ENCODE measurements around the gene RWDD3.

Gene RWDD3

DNA sequence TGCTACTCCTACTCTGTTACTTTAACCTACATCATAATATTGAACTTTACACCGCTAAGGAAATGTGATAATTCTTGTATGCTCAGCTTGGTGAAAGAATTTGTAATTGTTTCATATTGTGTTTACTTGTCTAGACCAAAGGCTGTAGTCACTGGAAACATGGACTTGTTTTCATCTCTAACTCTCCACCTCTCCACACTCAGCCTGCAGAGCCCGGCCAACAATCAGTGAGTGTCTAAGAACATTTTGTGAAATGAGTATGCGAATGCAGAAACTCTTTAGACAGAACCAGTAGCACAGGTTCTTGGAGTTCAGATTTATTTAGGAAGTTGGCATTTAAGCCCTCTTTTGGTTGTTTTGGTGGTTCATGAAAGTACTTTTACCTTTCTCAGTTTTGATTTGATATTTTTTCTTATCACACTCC, 3.2 kb upstream of the RWDD3 start:
- Histone ChIP-seq H3K4me3 (ENCODE audit: low read length) (no peak overlapping the region), H3K27me3 (ENCODE audit: insufficient read depth, low read length) (peaks cover 8% of the 10 kb centered on the region; the same call in 1 of the 2 replicates), H3K27ac (ENCODE audit: low read length) (no peak overlapping the region), H3K9me3 (ENCODE audit: insufficient read depth, low read depth, low read length) (no peaks in the 10 kb centered on the region), H3K4me1 (ENCODE audit: insufficient read depth, low read length) (peaks cover 6% of the 10 kb centered on the region; the same call in 1 of the 2 replicates), H3K9ac (ENCODE audit: low read depth, low read length) (no peak overlapping the region), H3K36me3 (ENCODE audit: insufficient read depth, low read depth, low read length) (no peaks in the 10 kb centered on the region)

- peaks cover 6% of the 10 kb centered on the region; the same call in 1 of the 2 replicates for H3K4me1 ChIP-seq (ENCODE audit: insufficient read depth, low read length)
- peaks cover 8% of the 10 kb centered on the region; the same call in 1 of the 2 replicates for H3K27me3 ChIP-seq (ENCODE audit: insufficient read depth, low read length)
- peak overlapping the region; percentile 55; the same call in 1 of the 2 replicates for H3K9ac ChIP-seq (ENCODE audit: low read depth, low read length)
- no peak overlapping the region for H3K27ac ChIP-seq (ENCODE audit: low read length)
- H3K4me3 ChIP-seq (ENCODE audit: low read length) = peak overlapping the region; percentile 79
- no peaks in the 10 kb centered on the region; the same call in 1 of the 2 replicates for H3K36me3 ChIP-seq (ENCODE audit: insufficient read depth, low read depth, low read length)
- no peaks in the 10 kb centered on the region for H3K9me3 ChIP-seq (ENCODE audit: insufficient read depth, low read depth, low read length)
Observed at GRCh38 chr1:95232646-95233318, 1.2 kb upstream of the RWDD3 start.

GRCh38 chr1:95233319-95233736, 682 bp upstream of the RWDD3 start:
- no peak overlapping the region for H3K27ac ChIP-seq (ENCODE audit: low read length)
- H3K27me3 ChIP-seq (ENCODE audit: insufficient read depth, low read length) = peaks cover 8% of the 10 kb centered on the region; the same call in 1 of the 2 replicates
- H3K9ac ChIP-seq (ENCODE audit: low read depth, low read length) = peak overlapping the region; percentile 55; the same call in 1 of the 2 replicates
- H3K4me1 ChIP-seq (ENCODE audit: insufficient read depth, low read length) = peaks cover 6% of the 10 kb centered on the region; the same call in 1 of the 2 replicates
- H3K4me3 ChIP-seq (ENCODE audit: low read length) = peak overlapping the region; percentile 79
- H3K9me3 ChIP-seq (ENCODE audit: insufficient read depth, low read depth, low read length) = no peaks in the 10 kb centered on the region
- no peaks in the 10 kb centered on the region; the same call in 1 of the 2 replicates for H3K36me3 ChIP-seq (ENCODE audit: insufficient read depth, low read depth, low read length)

GRCh38 chr1:95236784-95237575, 3.0 kb downstream of the RWDD3 start:
- Histone ChIP-seq H3K4me1 (ENCODE audit: insufficient read depth, low read length) (peaks cover 6% of the 10 kb centered on the region; the same call in 1 of the 2 replicates), H3K4me3 (ENCODE audit: low read length) (no peak overlapping the region), H3K9me3 (ENCODE audit: insufficient read depth, low read depth, low read length) (peaks cover 4% of the 10 kb centered on the region), H3K27me3 (ENCODE audit: insufficient read depth, low read length) (peaks cover 8% of the 10 kb centered on the region; the same call in 1 of the 2 replicates), H3K27ac (ENCODE audit: low read length) (no peak overlapping the region), H3K9ac (ENCODE audit: low read depth, low read length) (no peak overlapping the region), H3K36me3 (ENCODE audit: insufficient read depth, low read depth, low read length) (peaks cover 23% of the 10 kb centered on the region)

GRCh38 chr1:95237981-95238703, 4.1 kb downstream of the RWDD3 start:
- no peak overlapping the region for H3K4me3 ChIP-seq (ENCODE audit: low read length)
- peaks cover 4% of the 10 kb centered on the region for H3K9me3 ChIP-seq (ENCODE audit: insufficient read depth, low read depth, low read length)
- no peak overlapping the region; the same call in 1 of the 2 replicates for H3K9ac ChIP-seq (ENCODE audit: low read depth, low read length)
- H3K36me3 ChIP-seq (ENCODE audit: insufficient read depth, low read depth, low read length) = peaks cover 28% of the 10 kb centered on the region
- no peak overlapping the region for H3K27ac ChIP-seq (ENCODE audit: low read length)
- H3K4me1 ChIP-seq (ENCODE audit: insufficient read depth, low read length) = peaks cover under 1% of the 10 kb centered on the region; the same call in 1 of the 2 replicates
- peaks cover under 1% of the 10 kb centered on the region; the same call in 1 of the 2 replicates for H3K27me3 ChIP-seq (ENCODE audit: insufficient read depth, low read length)

DNA sequence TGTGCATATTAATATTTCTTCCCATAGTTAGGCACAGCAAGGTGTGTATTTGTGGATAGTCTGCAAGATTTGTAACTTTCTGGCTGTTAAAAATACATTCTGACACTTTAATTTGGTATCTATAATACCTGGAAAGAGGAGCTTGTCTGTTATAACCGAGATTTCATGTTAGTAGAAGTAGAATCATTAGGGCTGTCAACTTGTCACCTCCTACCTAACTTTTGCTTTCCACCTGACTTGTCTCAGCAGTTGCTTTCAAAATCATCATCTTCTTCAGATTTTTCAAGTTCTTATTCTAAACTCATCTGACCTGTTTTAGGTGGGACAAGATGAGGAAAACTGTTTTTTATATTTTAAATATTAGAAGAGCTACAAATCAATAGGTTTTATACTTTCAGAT, 11.0 kb downstream of the RWDD3 start:
- Histone ChIP-seq H3K9ac (ENCODE audit: low read depth, low read length) (no peak overlapping the region), H3K4me3 (ENCODE audit: low read length) (no peak overlapping the region), H3K9me3 (ENCODE audit: insufficient read depth, low read depth, low read length) (peaks cover 4% of the 10 kb centered on the region), H3K4me1 (ENCODE audit: insufficient read depth, low read length) (peaks cover 15% of the 10 kb centered on the region), H3K27ac (ENCODE audit: low read length) (no peak overlapping the region), H3K27me3 (ENCODE audit: insufficient read depth, low read length) (no peaks in the 10 kb centered on the region), H3K36me3 (ENCODE audit: insufficient read depth, low read depth, low read length) (peaks cover 27% of the 10 kb centered on the region)

DNA sequence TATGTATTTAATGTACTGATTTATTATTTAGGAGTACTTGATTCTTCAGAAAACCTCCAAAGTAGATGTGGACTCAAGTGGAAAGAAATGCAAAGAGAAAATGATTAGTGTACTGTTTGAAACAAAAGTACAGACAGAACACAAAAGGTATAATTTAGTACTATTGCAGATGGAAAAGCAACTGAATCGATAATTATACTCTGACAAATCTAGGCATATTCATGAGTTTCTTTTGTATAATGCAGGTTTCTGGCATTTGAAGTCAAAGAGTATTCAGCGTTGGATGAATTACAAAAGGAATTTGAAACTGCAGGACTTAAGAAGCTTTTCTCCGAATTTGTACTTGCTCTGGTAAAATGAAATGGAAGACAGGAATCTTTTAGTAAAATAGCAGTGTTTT, 12.5 kb downstream of the RWDD3 start:
- Histone ChIP-seq H3K36me3 (ENCODE audit: insufficient read depth, low read depth, low read length) (peaks cover 12% of the 10 kb centered on the region), H3K27ac (ENCODE audit: low read length) (no peak overlapping the region), H3K9ac (ENCODE audit: low read depth, low read length) (peak overlapping the region; percentile 10; the same call in 1 of the 2 replicates), H3K4me1 (ENCODE audit: insufficient read depth, low read length) (peaks cover 15% of the 10 kb centered on the region), H3K9me3 (ENCODE audit: insufficient read depth, low read depth, low read length) (no peaks in the 10 kb centered on the region), H3K27me3 (ENCODE audit: insufficient read depth, low read length) (no peaks in the 10 kb centered on the region), H3K4me3 (ENCODE audit: low read length) (no peak overlapping the region)

DNA sequence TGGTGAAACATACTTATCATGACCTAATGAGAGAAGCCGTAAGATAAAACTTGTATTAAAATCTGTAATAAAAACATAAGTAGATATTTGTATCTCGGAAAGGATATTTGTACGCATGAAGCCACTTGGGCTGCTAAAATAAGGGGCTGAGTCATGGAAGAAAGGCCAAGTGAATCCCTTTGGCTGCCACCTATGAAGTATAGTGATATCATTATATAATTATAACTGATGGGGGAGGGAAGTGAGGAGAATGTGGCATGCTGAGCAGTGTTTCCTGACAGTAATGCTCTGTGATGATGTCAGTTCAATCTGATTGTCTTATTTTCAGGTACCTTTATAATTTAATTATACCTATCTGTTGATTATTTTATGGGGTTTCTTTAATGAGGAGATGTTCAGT, 13.6 kb downstream of the RWDD3 start:
- H3K27me3 ChIP-seq (ENCODE audit: insufficient read depth, low read length) = no peaks in the 10 kb centered on the region
- H3K36me3 ChIP-seq (ENCODE audit: insufficient read depth, low read depth, low read length) = peaks cover 6% of the 10 kb centered on the region; the same call in 1 of the 2 replicates
- no peak overlapping the region for H3K27ac ChIP-seq (ENCODE audit: low read length)
- H3K9me3 ChIP-seq (ENCODE audit: insufficient read depth, low read depth, low read length) = no peaks in the 10 kb centered on the region
- no peak overlapping the region for H3K9ac ChIP-seq (ENCODE audit: low read depth, low read length)
- peaks cover 20% of the 10 kb centered on the region for H3K4me1 ChIP-seq (ENCODE audit: insufficient read depth, low read length)
- H3K4me3 ChIP-seq (ENCODE audit: low read length) = no peak overlapping the region

DNA sequence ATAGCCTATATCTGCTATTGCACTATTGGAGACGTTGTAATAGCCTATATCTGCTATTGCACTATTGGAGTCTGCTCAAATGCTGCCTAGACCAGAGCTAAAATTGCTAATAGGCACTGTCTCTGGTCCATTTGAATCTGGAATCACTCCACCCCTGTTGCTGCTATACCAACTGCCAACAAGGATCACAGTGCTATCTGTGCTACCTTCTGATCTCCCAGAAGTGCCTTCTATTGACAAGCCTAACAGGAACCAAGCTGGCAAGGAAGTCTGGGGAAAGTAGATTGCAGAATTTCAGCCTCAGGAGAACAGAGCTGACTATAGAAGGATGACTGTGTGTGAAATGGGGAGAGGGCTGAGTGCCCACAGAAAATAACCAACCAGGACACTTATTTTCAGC, 15.9 kb downstream of the RWDD3 start:
- H3K36me3 ChIP-seq (ENCODE audit: insufficient read depth, low read depth, low read length) = no peaks in the 10 kb centered on the region
- no peak overlapping the region for H3K9ac ChIP-seq (ENCODE audit: low read depth, low read length)
- H3K9me3 ChIP-seq (ENCODE audit: insufficient read depth, low read depth, low read length) = no peaks in the 10 kb centered on the region
- no peaks in the 10 kb centered on the region for H3K27me3 ChIP-seq (ENCODE audit: insufficient read depth, low read length)
- no peak overlapping the region for H3K4me3 ChIP-seq (ENCODE audit: low read length)
- H3K4me1 ChIP-seq (ENCODE audit: insufficient read depth, low read length) = peaks cover 20% of the 10 kb centered on the region
- H3K27ac ChIP-seq (ENCODE audit: low read length) = no peak overlapping the region

GRCh38 chr1:95252422-95252821, 18.4 kb downstream of the RWDD3 start:
- no peak overlapping the region for H3K4me3 ChIP-seq (ENCODE audit: low read length)

DNA sequence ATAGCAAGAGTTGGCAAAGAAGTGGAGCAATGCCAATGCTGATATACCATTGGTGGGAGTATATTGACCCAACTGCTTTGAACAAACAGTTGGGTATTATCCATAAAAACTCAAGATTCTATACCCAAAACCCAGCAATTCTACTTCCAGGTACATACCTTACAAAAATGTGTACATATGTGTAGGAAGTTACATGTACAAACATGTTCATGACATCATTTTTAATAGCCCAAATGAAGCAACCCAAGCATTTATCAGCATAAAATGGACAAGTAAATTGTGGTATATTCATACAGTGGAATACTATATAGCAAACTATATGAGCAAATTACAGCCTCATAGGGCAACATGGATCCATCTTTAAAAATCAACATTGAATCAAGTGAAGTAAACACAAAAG, 20.9 kb downstream of the RWDD3 start:
- Histone ChIP-seq H3K27me3 (ENCODE audit: insufficient read depth, low read length) (no peaks in the 10 kb centered on the region), H3K9ac (ENCODE audit: low read depth, low read length) (no peak overlapping the region), H3K36me3 (ENCODE audit: insufficient read depth, low read depth, low read length) (no peaks in the 10 kb centered on the region)

More at GRCh38 chr1:95252422-95252821, 18.4 kb downstream of the RWDD3 start:
- no peaks in the 10 kb centered on the region for H3K9me3 ChIP-seq (ENCODE audit: insufficient read depth, low read depth, low read length)
- H3K36me3 ChIP-seq (ENCODE audit: insufficient read depth, low read depth, low read length) = no peaks in the 10 kb centered on the region
- no peaks in the 10 kb centered on the region for H3K27me3 ChIP-seq (ENCODE audit: insufficient read depth, low read length)
- no peak overlapping the region for H3K9ac ChIP-seq (ENCODE audit: low read depth, low read length)
- peaks cover 10% of the 10 kb centered on the region; the same call in 1 of the 2 replicates for H3K4me1 ChIP-seq (ENCODE audit: insufficient read depth, low read length)
- no peak overlapping the region for H3K27ac ChIP-seq (ENCODE audit: low read length)

More for the DNA sequence above, 20.9 kb downstream of the RWDD3 start:
- Histone ChIP-seq H3K4me3 (ENCODE audit: low read length) (no peak overlapping the region), H3K4me1 (ENCODE audit: insufficient read depth, low read length) (peaks cover 6% of the 10 kb centered on the region; the same call in 1 of the 2 replicates), H3K9me3 (ENCODE audit: insufficient read depth, low read depth, low read length) (no peaks in the 10 kb centered on the region), H3K27ac (ENCODE audit: low read length) (no peak overlapping the region)

All from iPS-20b (cell line).